RWPE2 (cell line): ENCODE data around the gene RHOV.
A peak's percentile ranks its signal among the peaks of the same experiment; 100 is the strongest.

Experiments used
- ATAC-seq: fragments of 200-7000 bp; cut with Tn5 transposase; 3 replicates; pipeline ENCODE4 v1.9.1; 2021; ENCODE audit warnings: low read depth
- DNase-seq: peaks from one replicate; pipeline ENCODE4 v3.0.0-alpha.2; 2020; ENCODE audit warnings: low spot score
- H3K27ac ChIP-seq: fragments of 450-650 bp; 2 replicates; pipeline ENCODE4 v1.5.1; 2017; ENCODE audit warnings: mild to moderate bottlenecking; ENCODE audit not compliant: poor library complexity, severe bottlenecking
- H3K27me3 ChIP-seq: fragments of 250-450 bp; sonication (Bioruptor Pico); 2 replicates; pipeline ENCODE4 v1.5.1; 2021; ENCODE audit warnings: mild to moderate bottlenecking, moderate library complexity; ENCODE audit not compliant: insufficient read depth, poor library complexity, severe bottlenecking
- H3K36me3 ChIP-seq: fragments of 250-450 bp; sonication (Bioruptor Pico); 2 replicates; pipeline ENCODE4 v1.5.1; 2020; ENCODE audit warnings: low read depth, mild to moderate bottlenecking, moderate library complexity
- H3K4me1 ChIP-seq: fragments of 250-450 bp; sonication (Bioruptor Pico); 2 replicates; pipeline ENCODE4 v1.5.1; 2021; ENCODE audit warnings: mild to moderate bottlenecking, moderate library complexity; ENCODE audit not compliant: insufficient read depth, poor library complexity, severe bottlenecking
- H3K4me3 ChIP-seq: fragments of 250-450 bp; sonication (Bioruptor Pico); 2 replicates; pipeline ENCODE4 v1.5.1; 2021; ENCODE audit warnings: mild to moderate bottlenecking, moderate library complexity; ENCODE audit not compliant: severe bottlenecking
- H3K9me3 ChIP-seq: fragments of 250-450 bp; sonication (Bioruptor Pico); 2 replicates; pipeline ENCODE4 v1.5.1; 2021; ENCODE audit warnings: mild to moderate bottlenecking, moderate library complexity; ENCODE audit not compliant: severe bottlenecking
- CTCF ChIP-seq: fragments of 450-650 bp; IDR thresholded peaks from one replicate; pipeline ENCODE4 v1.5.1; 2017; ENCODE audit warnings: mild to moderate bottlenecking, moderate library complexity; ENCODE audit not compliant: poor library complexity, severe bottlenecking

RHOV gene

GRCh38 chr15:40918799-40919392 lies 44.9 kb upstream of the RHOV start:
- Histone ChIP-seq H3K36me3 (no peaks in the 10 kb centered on the region), H3K9me3 (no peaks in the 10 kb centered on the region), H3K27ac (no peak overlapping the region), H3K4me1 (peaks cover 6% of the 10 kb centered on the region), H3K4me3 (no peak overlapping the region), H3K27me3 (no peaks in the 10 kb centered on the region)
- DNase-seq (peak; percentile 70), ATAC-seq (no peak)
- no peak for TF ChIP-seq CTCF

- Histone ChIP-seq H3K4me3 (no peak overlapping the region), H3K9me3 (no peaks in the 10 kb centered on the region), H3K27me3 (no peaks in the 10 kb centered on the region), H3K36me3 (no peaks in the 10 kb centered on the region), H3K27ac (no peak overlapping the region), H3K4me1 (peaks cover 6% of the 10 kb centered on the region)
- no peak for TF ChIP-seq CTCF
- ATAC-seq = no peak
- peak; percentile 71 for DNase-seq
Measured at GRCh38 chr15:40918146-40918798, 44.2 kb upstream of the RHOV start.

- Histone ChIP-seq H3K36me3 (no peaks in the 10 kb centered on the region), H3K27me3 (no peaks in the 10 kb centered on the region), H3K27ac (no peak overlapping the region), H3K4me1 (peaks cover 6% of the 10 kb centered on the region), H3K9me3 (no peaks in the 10 kb centered on the region), H3K4me3 (no peak overlapping the region)
- no peak for DNase-seq
- no peak for ATAC-seq
- TF ChIP-seq CTCF = no peak
Measured at GRCh38 chr15:40917585-40917984, 43.6 kb upstream of the RHOV start.

- peak; percentile 73 for DNase-seq
- Histone ChIP-seq H3K27ac (peak overlapping the region; percentile 33), H3K36me3 (no peaks in the 10 kb centered on the region), H3K4me3 (no peak overlapping the region), H3K27me3 (no peaks in the 10 kb centered on the region), H3K4me1 (peaks cover 6% of the 10 kb centered on the region), H3K9me3 (no peaks in the 10 kb centered on the region)
- ATAC-seq = no peak
- TF ChIP-seq CTCF = no peak
Measured at GRCh38 chr15:40915679-40916078, 41.6 kb upstream of the RHOV start.

GRCh38 chr15:40915116-40915661 lies 41.2 kb upstream of the RHOV start:
- Histone ChIP-seq H3K36me3 (no peaks in the 10 kb centered on the region), H3K4me1 (peaks cover 6% of the 10 kb centered on the region), H3K9me3 (no peaks in the 10 kb centered on the region), H3K27me3 (no peaks in the 10 kb centered on the region), H3K27ac (peak overlapping the region; percentile 33), H3K4me3 (no peak overlapping the region)
- ATAC-seq (peak; percentile 56), DNase-seq (no peak)
- no peak for TF ChIP-seq CTCF
